Measurements from ENCODE around the gene MASP1. TPM values are rescaled to one million over a fixed set of nuclear protein-coding genes. Genes with fewer than 3 reads are reported as not detected.

Gene MASP1
- total and polyA plus RNA-seq, 8 donors, result 0.06 to 1.3 (median 0.35) TPM

DNA sequence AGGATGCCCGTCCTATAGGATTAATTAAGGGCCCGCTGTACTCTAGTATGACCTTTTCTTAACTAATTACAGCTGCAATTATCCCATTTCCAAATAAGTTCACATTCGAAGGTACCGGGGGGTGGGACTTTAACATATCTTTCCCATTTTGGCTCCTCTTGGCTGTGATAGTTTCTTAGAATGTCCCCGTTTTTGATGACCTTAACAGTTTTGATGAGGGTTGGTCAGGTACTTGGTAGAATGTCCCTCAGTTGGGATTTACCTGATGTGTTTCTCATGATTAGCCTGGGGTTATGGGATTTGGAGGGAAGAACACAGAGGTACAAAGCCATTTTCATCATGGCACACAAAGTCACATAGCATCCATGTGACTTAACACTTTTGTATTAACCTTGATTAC lies 76.1 kb downstream of the MASP1 start:
- TF ChIP-seq CTCF (IDR thresholded peaks at IDR 0.05), result no peak
- Histone ChIP-seq H3K9me3 (no peaks in the 10 kb centered on the region), H3K27ac (no peak overlapping the region), H3K36me3 (no peaks in the 10 kb centered on the region), H3K4me3 (no peak overlapping the region), H3K27me3 (no peaks in the 10 kb centered on the region), H3K4me1 (peaks cover 0 to 4% (median 0%) of the 10 kb centered on the region in 3 donors)
- intact Hi-C loops (cut with DNase I), result loop anchor here in 1 of 3 donors (5.0 kb wide), 1 partner anchor 112 kb away; no protein-coding TSS in a partner anchor
- 81 to 83% methylated on average over 5 of the region's 5 CpGs for WGBS, 2 donors
- DNase-seq (no peak), FAIRE-seq (no peak), ATAC-seq (no peak)

- no peak overlapping the region for H3K27ac ChIP-seq
- DNase-seq (no peak), FAIRE-seq (no peak), ATAC-seq (no peak)
- no peaks in the 10 kb centered on the region for H3K36me3 ChIP-seq
- no peak for TF ChIP-seq CTCF (IDR thresholded peaks at IDR 0.05)
- intact Hi-C loops (cut with DNase I), result no loop called here
- WGBS, 2 donors, result 64 to 70% methylated on average over 1 of the region's 1 CpG
- H3K4me1 ChIP-seq, result peaks cover 0 to 9% (median 0%) of the 10 kb centered on the region in 3 donors
- no peaks in the 10 kb centered on the region for H3K27me3 ChIP-seq
- H3K4me3 ChIP-seq, result no peak overlapping the region
- H3K9me3 ChIP-seq, result no peaks in the 10 kb centered on the region
These were observed 77.9 kb downstream of the MASP1 start for GRCh38 chr3:187213616-187214015.

DNA sequence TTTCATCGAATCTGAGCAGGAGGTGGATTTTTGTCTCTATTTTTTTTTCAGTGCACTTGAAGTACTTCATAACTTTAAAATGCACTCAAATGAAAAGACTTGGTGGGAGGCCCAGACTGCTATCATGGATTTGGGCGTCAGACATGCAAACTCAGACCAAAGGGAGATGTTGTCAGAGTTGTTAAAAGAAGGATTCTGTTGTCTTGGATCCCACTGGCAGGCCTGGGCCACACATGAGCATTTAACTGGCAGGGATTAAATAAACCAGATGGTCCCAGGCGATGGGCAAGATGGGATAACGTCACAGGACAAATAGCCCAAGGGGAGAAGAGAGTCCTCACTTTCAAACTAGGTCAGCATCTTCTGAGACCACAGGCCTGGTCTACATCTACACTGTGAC lies 78.8 kb downstream of the MASP1 start:
- no peak overlapping the region for H3K4me3 ChIP-seq
- H3K36me3 ChIP-seq, result no peaks in the 10 kb centered on the region
- no peak for DNase-seq
- no peaks in the 10 kb centered on the region for H3K9me3 ChIP-seq
- H3K4me1 ChIP-seq, result peaks cover 0 to 9% (median 0%) of the 10 kb centered on the region in 3 donors
- TF ChIP-seq CTCF (IDR thresholded peaks at IDR 0.05), result no peak
- WGBS, 2 donors, result 82 to 83% methylated on average over 4 of the region's 4 CpGs
- intact Hi-C loops (cut with DNase I), result no loop called here
- H3K27me3 ChIP-seq, result no peaks in the 10 kb centered on the region
- FAIRE-seq, result no peak
- no peak overlapping the region for H3K27ac ChIP-seq
- ATAC-seq, result peak in 1 of 4 donors; percentile 14

DNA sequence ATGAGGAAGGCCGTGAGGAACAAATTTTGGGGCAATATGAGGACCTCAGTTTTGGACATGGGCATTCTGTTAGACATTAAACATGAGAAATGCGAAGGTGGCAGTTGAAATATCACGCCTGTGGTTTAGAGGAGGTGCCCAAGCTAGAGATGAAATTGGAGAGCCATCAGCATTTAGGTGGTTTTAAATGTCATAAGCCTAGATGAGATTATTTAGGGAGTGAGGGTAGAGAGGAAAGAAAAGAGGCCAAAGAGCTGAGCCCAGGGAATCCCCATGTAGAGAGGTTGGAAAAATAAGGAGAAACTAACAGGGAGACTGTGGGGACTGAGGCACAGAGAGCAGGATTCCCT lies 79.4 kb downstream of the MASP1 start:
- Histone ChIP-seq H3K27ac (no peak overlapping the region), H3K4me1 (peaks cover 0 to 9% (median 0%) of the 10 kb centered on the region in 3 donors), H3K9me3 (no peaks in the 10 kb centered on the region), H3K4me3 (no peak overlapping the region), H3K27me3 (no peaks in the 10 kb centered on the region), H3K36me3 (no peaks in the 10 kb centered on the region)
- ATAC-seq, result no peak
- WGBS, 2 donors, result 92 to 94% methylated on average over 3 of the region's 3 CpGs
- no peak for DNase-seq
- TF ChIP-seq CTCF (IDR thresholded peaks at IDR 0.05), result no peak
- FAIRE-seq, result no peak
- intact Hi-C loops (cut with DNase I), result no loop called here

GRCh38 chr3:187211532-187212195 lies 79.9 kb downstream of the MASP1 start:
- no peak for TF ChIP-seq CTCF (IDR thresholded peaks at IDR 0.05)
- Histone ChIP-seq H3K4me3 (no peak overlapping the region), H3K4me1 (peaks cover 0 to 9% (median 0%) of the 10 kb centered on the region in 3 donors), H3K9me3 (no peaks in the 10 kb centered on the region), H3K27ac (no peak overlapping the region), H3K36me3 (no peaks in the 10 kb centered on the region), H3K27me3 (no peaks in the 10 kb centered on the region)
- ATAC-seq (peak in 1 of 4 donors; percentile 26), DNase-seq (no peak), FAIRE-seq (no peak)
- 87 to 89% methylated on average over 3 of the region's 3 CpGs for WGBS, 2 donors
- intact Hi-C loops (cut with DNase I), result no loop called here

Measured in pancreas (tissue), 10 donors.